Measurements from ENCODE around the gene PLA2G2D. TPM values are rescaled to one million over a fixed set of nuclear protein-coding genes. Genes with fewer than 3 reads are reported as not detected.

Gene PLA2G2D
- total and polyA plus RNA-seq, 2 donors (not counting 1 experiment from before 2014, with no cell fraction given): not detected

- H2AFZ ChIP-seq (ENCODE audit: low read length): no peak overlapping the region
- H3K4me2 ChIP-seq (ENCODE audit: extremely low read depth, insufficient read depth, low read length): no peak overlapping the region
- H3K9ac ChIP-seq (ENCODE audit: insufficient read depth, low read length): no peak overlapping the region
- no peak for TF ChIP-seq CTCF (conservative IDR thresholded peaks at IDR 0.05 in 1 of 2, IDR thresholded peaks at IDR 0.05 in 1 of 2; ENCODE audit: low read depth in 1 of 2, low read length in 2 of 2)
- no peak for TF ChIP-seq EZH2 (IDR thresholded peaks at IDR 0.05; ENCODE audit: low read length, missing control alignments)
- no peaks in the 10 kb centered on the region for H3K79me2 ChIP-seq (ENCODE audit: control insufficient read depth, insufficient read depth, low read length)
- H4K20me1 ChIP-seq (ENCODE audit: control insufficient read depth, extremely low read depth, insufficient read depth, low read length): no peaks in the 10 kb centered on the region
- H3K9me3 ChIP-seq (ENCODE audit: control insufficient read depth, insufficient read depth, low read depth, low read length): no peaks in the 10 kb centered on the region
- no peaks in the 10 kb centered on the region for H3K4me1 ChIP-seq (ENCODE audit: control insufficient read depth, extremely low read depth, insufficient read depth, low read length)
- no peak overlapping the region for H3K4me3 ChIP-seq (replicated peaks in 1 of 4; ENCODE audit: control extremely low read depth in 1 of 4, insufficient read depth in 1 of 4, low read depth in 3 of 4, low read length in 4 of 4)
- H3K27me3 ChIP-seq (ENCODE audit: control insufficient read depth, insufficient read depth, low read length): peaks cover 9% of the 10 kb centered on the region
- H3K36me3 ChIP-seq (ENCODE audit: control insufficient read depth, insufficient read depth, low read length): no peaks in the 10 kb centered on the region
- peak; percentile 69 to 89 for DNase-seq (ENCODE audit: low read depth in 2 of 2)
- H3K27ac ChIP-seq (ENCODE audit: insufficient read depth, low read length): no peak overlapping the region
These were observed 5.2 kb upstream of the PLA2G2D start for GRCh38 chr1:20124456-20125057.

- no peaks in the 10 kb centered on the region for H3K4me1 ChIP-seq (ENCODE audit: control insufficient read depth, extremely low read depth, insufficient read depth, low read length)
- peaks cover 12% of the 10 kb centered on the region for H3K27me3 ChIP-seq (ENCODE audit: control insufficient read depth, insufficient read depth, low read length)
- no peak overlapping the region for H3K4me2 ChIP-seq (ENCODE audit: extremely low read depth, insufficient read depth, low read length)
- no peaks in the 10 kb centered on the region for H3K9me3 ChIP-seq (ENCODE audit: control insufficient read depth, insufficient read depth, low read depth, low read length)
- DNase-seq (ENCODE audit: low read depth in 2 of 2): peak; percentile 1 to 51
- H3K4me3 ChIP-seq (replicated peaks in 1 of 4; ENCODE audit: control extremely low read depth in 1 of 4, insufficient read depth in 1 of 4, low read depth in 3 of 4, low read length in 4 of 4): no peak overlapping the region
- H2AFZ ChIP-seq (ENCODE audit: low read length): no peak overlapping the region
- H3K9ac ChIP-seq (ENCODE audit: insufficient read depth, low read length): no peak overlapping the region
- no peak for TF ChIP-seq EZH2 (IDR thresholded peaks at IDR 0.05; ENCODE audit: low read length, missing control alignments)
- no peak for TF ChIP-seq CTCF (conservative IDR thresholded peaks at IDR 0.05 in 1 of 2, IDR thresholded peaks at IDR 0.05 in 1 of 2; ENCODE audit: low read depth in 1 of 2, low read length in 2 of 2)
- no peaks in the 10 kb centered on the region for H3K36me3 ChIP-seq (ENCODE audit: control insufficient read depth, insufficient read depth, low read length)
- H3K79me2 ChIP-seq (ENCODE audit: control insufficient read depth, insufficient read depth, low read length): no peaks in the 10 kb centered on the region
- H3K27ac ChIP-seq (ENCODE audit: insufficient read depth, low read length): no peak overlapping the region
- H4K20me1 ChIP-seq (ENCODE audit: control insufficient read depth, extremely low read depth, insufficient read depth, low read length): no peaks in the 10 kb centered on the region
These were observed 4.6 kb upstream of the PLA2G2D start for GRCh38 chr1:20123722-20124455.

GRCh38 chr1:20120796-20121195 lies 1.5 kb upstream of the PLA2G2D start:
- Histone ChIP-seq H3K27ac (ENCODE audit: insufficient read depth, low read length) (no peak overlapping the region), H3K79me2 (ENCODE audit: control insufficient read depth, insufficient read depth, low read length) (no peaks in the 10 kb centered on the region), H3K4me1 (ENCODE audit: control insufficient read depth, extremely low read depth, insufficient read depth, low read length) (no peaks in the 10 kb centered on the region), H3K4me2 (ENCODE audit: extremely low read depth, insufficient read depth, low read length) (no peak overlapping the region), H2AFZ (ENCODE audit: low read length) (no peak overlapping the region), H4K20me1 (ENCODE audit: control insufficient read depth, extremely low read depth, insufficient read depth, low read length) (no peaks in the 10 kb centered on the region), H3K9ac (ENCODE audit: insufficient read depth, low read length) (no peak overlapping the region), H3K36me3 (ENCODE audit: control insufficient read depth, insufficient read depth, low read length) (no peaks in the 10 kb centered on the region), H3K4me3 (replicated peaks in 1 of 4; ENCODE audit: control extremely low read depth in 1 of 4, insufficient read depth in 1 of 4, low read depth in 3 of 4, low read length in 4 of 4) (no peak overlapping the region), H3K9me3 (ENCODE audit: control insufficient read depth, insufficient read depth, low read depth, low read length) (no peaks in the 10 kb centered on the region), H3K27me3 (ENCODE audit: control insufficient read depth, insufficient read depth, low read length) (peaks cover 18% of the 10 kb centered on the region)
- TF ChIP-seq CTCF (conservative IDR thresholded peaks at IDR 0.05 in 1 of 2, IDR thresholded peaks at IDR 0.05 in 1 of 2; ENCODE audit: low read depth in 1 of 2, low read length in 2 of 2) (no peak), EZH2 (IDR thresholded peaks at IDR 0.05; ENCODE audit: low read length, missing control alignments) (no peak)
- no peak for DNase-seq (ENCODE audit: low read depth in 2 of 2)
